ENCODE results near the gene INTS14.

GRCh38 chr15:65655026-65655425 lies 44.1 kb upstream of the INTS14 start:
- TF ChIP-seq CTCF (IDR thresholded peaks at IDR 0.05; ENCODE audit: low read depth, low read length, missing input control) = no peak
- TF ChIP-seq SP1 (IDR thresholded peaks at IDR 0.05) = no peak
- no peak for TF ChIP-seq RAD21 (IDR thresholded peaks at IDR 0.05)
- TF ChIP-seq REST (IDR thresholded peaks at IDR 0.05) = no peak
- no peak for TF ChIP-seq NR2F2 (IDR thresholded peaks at IDR 0.05)
- TF ChIP-seq JUND (IDR thresholded peaks at IDR 0.05) = no peak

Data from liver (tissue), 3 donors.